ENCODE data around the gene BCKDHA. TPM values are rescaled to one million over a fixed set of nuclear protein-coding genes. Genes with fewer than 3 reads are reported as not detected.

BCKDHA gene
- polyA plus RNA-seq, 1 donor (not counting 4 experiments of a cell fraction or from before 2014, with no cell fraction given), result 7.5 TPM

GRCh38 chr19:41426116-41426841 is 28.7 kb downstream of the BCKDHA start:
- TF ChIP-seq CTCF (optimal IDR thresholded peaks at IDR 0.05 in 1 of 3, IDR thresholded peaks at IDR 0.05 in 1 of 3, conservative IDR thresholded peaks at IDR 0.05 in 1 of 3; ENCODE audit: extremely low read depth in 1 of 3, insufficient read depth in 2 of 3, low read length in 3 of 3), result no peak
- TF ChIP-seq EZH2 (IDR thresholded peaks at IDR 0.05; ENCODE audit: low read length), result no peak
- H4K20me1 ChIP-seq (ENCODE audit: control insufficient read depth, extremely low read depth, insufficient read depth, low read length), result no peaks in the 10 kb centered on the region
- H3K36me3 ChIP-seq (ENCODE audit: control insufficient read depth in 2 of 2, extremely low read depth in 1 of 2, insufficient read depth in 2 of 2, low read length in 2 of 2), result peaks cover 11 to 12% of the 10 kb centered on the region in 2 experiments
- peaks cover 1% of the 10 kb centered on the region for H3K79me2 ChIP-seq (ENCODE audit: control insufficient read depth, insufficient read depth, low read length)
- H3K4me1 ChIP-seq (ENCODE audit: control insufficient read depth, extremely low read depth, insufficient read depth, low read length), result peaks cover 17% of the 10 kb centered on the region
- H3K9ac ChIP-seq (ENCODE audit: control insufficient read depth, extremely low read depth, insufficient read depth, low read length), result peak overlapping the region; percentile 83
- dilution Hi-C loops (cut with MboI; ENCODE audit: extremely low pct_ligation_motif_present, low sequenced_read_pairs), result no loop called here
- H3K27me3 ChIP-seq (ENCODE audit: control insufficient read depth, extremely low read depth, insufficient read depth, low read length), result no peaks in the 10 kb centered on the region
- no peaks in the 10 kb centered on the region for H3K9me3 ChIP-seq (ENCODE audit: control insufficient read depth, low read depth, low read length)
- H3K4me2 ChIP-seq (ENCODE audit: control insufficient read depth, extremely low read depth, insufficient read depth, low read depth, low read length), result peak overlapping the region; percentile 92
- no peak overlapping the region for H2AFZ ChIP-seq (ENCODE audit: control insufficient read depth, low read length)
- no peak for DNase-seq (ENCODE audit: low read depth, low spot score)
- H3K9me1 ChIP-seq (ENCODE audit: control insufficient read depth, extremely low read depth, insufficient read depth, low read length), result no peaks in the 10 kb centered on the region
- peak overlapping the region; percentile 69 for H3K27ac ChIP-seq (ENCODE audit: control insufficient read depth, insufficient read depth, low read length)
- FAIRE-seq, result no peak
- peak overlapping the region; percentile 55 to 81 (median 59) for H3K4me3 ChIP-seq (ENCODE audit: control insufficient read depth in 2 of 3, extremely low read depth in 1 of 3, insufficient read depth in 2 of 3, low read depth in 1 of 3, low read length in 3 of 3)

- TF ChIP-seq CTCF (optimal IDR thresholded peaks at IDR 0.05 in 1 of 3, IDR thresholded peaks at IDR 0.05 in 1 of 3, conservative IDR thresholded peaks at IDR 0.05 in 1 of 3; ENCODE audit: extremely low read depth in 1 of 3, insufficient read depth in 2 of 3, low read length in 3 of 3), result no peak
- no peak for TF ChIP-seq EZH2 (IDR thresholded peaks at IDR 0.05; ENCODE audit: low read length)
- H3K4me1 ChIP-seq (ENCODE audit: control insufficient read depth, extremely low read depth, insufficient read depth, low read length), result peaks cover 17% of the 10 kb centered on the region
- peak within 1 kb of the TSS; percentile 55 to 81 (median 59) for H3K4me3 ChIP-seq (ENCODE audit: control insufficient read depth in 2 of 3, extremely low read depth in 1 of 3, insufficient read depth in 2 of 3, low read depth in 1 of 3, low read length in 3 of 3)
- H3K9ac ChIP-seq (ENCODE audit: control insufficient read depth, extremely low read depth, insufficient read depth, low read length), result peak within 1 kb of the TSS; percentile 83
- peak within 1 kb of the TSS; percentile 67 for H2AFZ ChIP-seq (ENCODE audit: control insufficient read depth, low read length)
- dilution Hi-C loops (cut with MboI; ENCODE audit: extremely low pct_ligation_motif_present, low sequenced_read_pairs), result no loop called here
- H3K27ac ChIP-seq (ENCODE audit: control insufficient read depth, insufficient read depth, low read length), result peak within 1 kb of the TSS; percentile 69
- H3K27me3 ChIP-seq (ENCODE audit: control insufficient read depth, extremely low read depth, insufficient read depth, low read length), result no peaks in the 10 kb centered on the region
- H3K4me2 ChIP-seq (ENCODE audit: control insufficient read depth, extremely low read depth, insufficient read depth, low read depth, low read length), result peak within 1 kb of the TSS; percentile 92
- H3K79me2 ChIP-seq (ENCODE audit: control insufficient read depth, insufficient read depth, low read length), result peaks cover 1% of the 10 kb centered on the region
- DNase-seq (ENCODE audit: low read depth, low spot score) (peak; percentile 48), FAIRE-seq (peak; percentile 64)
- H4K20me1 ChIP-seq (ENCODE audit: control insufficient read depth, extremely low read depth, insufficient read depth, low read length), result no peaks in the 10 kb centered on the region
- H3K36me3 ChIP-seq (ENCODE audit: control insufficient read depth in 2 of 2, extremely low read depth in 1 of 2, insufficient read depth in 2 of 2, low read length in 2 of 2), result peaks cover 13 to 14% of the 10 kb centered on the region in 2 experiments
- no peaks in the 10 kb centered on the region for H3K9me3 ChIP-seq (ENCODE audit: control insufficient read depth, low read depth, low read length)
- H3K9me1 ChIP-seq (ENCODE audit: control insufficient read depth, extremely low read depth, insufficient read depth, low read length), result no peaks in the 10 kb centered on the region
Observed at GRCh38 chr19:41426952-41427646, 29.5 kb downstream of the BCKDHA start, which contains the start of gene B3GNT8. TSS of gene B3GNT8 (minus strand) at chr19:41427374. CDS start at chr19:41426778, 596 bp downstream.

All from keratinocyte (primary cell).